K562 (cell line): ENCODE measurements around the gene POP5. TPM values are rescaled to one million over a fixed set of nuclear protein-coding genes. Genes with fewer than 3 reads are reported as not detected.
A peak's percentile ranks its signal among the peaks of the same experiment; 100 is the strongest.

Experiments
- CHCHD3 ChIP-seq: fragments of 250-450 bp; sonication (Bioruptor Pico); IDR thresholded peaks from 2 replicates; pipeline ENCODE4 v2.1.2; 2022; ENCODE audit warnings: mild to moderate bottlenecking
- CLOCK ChIP-seq: fragments of 250-450 bp; sonication (Bioruptor Pico); IDR thresholded peaks from 2 replicates; pipeline ENCODE4 v1.4.0; 2020; ENCODE audit warnings: mild to moderate bottlenecking, moderate library complexity, borderline replicate concordance
- GTF2A2 ChIP-seq: IDR thresholded peaks from 2 replicates; pipeline ENCODE4 v1.6.1; 2016; ENCODE audit warnings: mild to moderate bottlenecking, missing genetic modification characterization, missing compliant biosample characterization
- GTF2E2 ChIP-seq: fragments of 200-800 bp; sonication (Bioruptor generic); IDR thresholded peaks from 2 replicates; pipeline ENCODE4 v1.6.1; 2016; ENCODE audit warnings: missing genetic modification characterization, missing compliant biosample characterization
- IRF1 ChIP-seq: sonication (generic); formaldehyde crosslinking; IDR thresholded peaks from 2 replicates; pipeline ENCODE4 v1.8.0; 2022; ENCODE audit warnings: missing genetic modification reagents, mild to moderate bottlenecking, borderline replicate concordance
- LEF1 ChIP-seq: fragments of 450-650 bp; IDR thresholded peaks from 2 replicates; pipeline ENCODE4 v1.6.1; 2016; ENCODE audit warnings: mild to moderate bottlenecking
- MTF1 ChIP-seq: fragments of 250-450 bp; sonication (Bioruptor Pico); IDR thresholded peaks from 2 replicates; pipeline ENCODE4 v1.9.0; 2021; ENCODE audit warnings: moderate library complexity, mild to moderate bottlenecking, inconsistent platforms, borderline replicate concordance
- NFATC3 ChIP-seq: fragments of 450-650 bp; IDR thresholded peaks from 2 replicates; pipeline ENCODE4 v1.6.1; 2017; ENCODE audit warnings: mild to moderate bottlenecking
- NFIX ChIP-seq: fragments of 250-450 bp; sonication (Bioruptor Pico); IDR thresholded peaks from 2 replicates; pipeline ENCODE4 v1.4.0; 2020; ENCODE audit warnings: low read depth, mild to moderate bottlenecking, moderate library complexity
- POLR2G ChIP-seq: fragments of 200-400 bp; formaldehyde crosslinking; IDR thresholded peaks from 2 replicates; pipeline ENCODE4 v1.6.1; 2017; ENCODE audit warnings: low read depth, mild to moderate bottlenecking, antibody characterized with exemption, low read length, moderate library complexity
- RFX5 ChIP-seq: IDR thresholded peaks from 2 replicates; pipeline ENCODE4 v1.6.1; 2011; ENCODE audit warnings: low read depth, mild to moderate bottlenecking, improper control_type of control experiment, low read length
- STAT6 ChIP-seq: sonication (generic); formaldehyde crosslinking; IDR thresholded peaks from 2 replicates; pipeline ENCODE4 v1.8.1; 2023; ENCODE audit warnings: mild to moderate bottlenecking, missing genetic modification reagents
- TAF7 ChIP-seq: fragments of 450-650 bp; IDR thresholded peaks from 2 replicates; pipeline ENCODE4 v1.6.1; 2016; ENCODE audit warnings: missing genetic modification characterization, missing compliant biosample characterization
- TGIF2 ChIP-seq: sonication (generic); formaldehyde crosslinking; IDR thresholded peaks from 2 replicates; pipeline ENCODE4 v1.8.1; 2022; ENCODE audit warnings: mild to moderate bottlenecking, missing genetic modification reagents, moderate library complexity
- ZFP91 ChIP-seq: sonication (generic); formaldehyde crosslinking; IDR thresholded peaks from 2 replicates; pipeline ENCODE4 v1.8.0; 2022; ENCODE audit warnings: mild to moderate bottlenecking, missing genetic modification reagents
- ZNF282 ChIP-seq: sonication (generic); formaldehyde crosslinking; IDR thresholded peaks from 2 replicates; pipeline ENCODE4 v1.8.1; 2023; ENCODE audit warnings: missing genetic modification reagents
- ZNF3 ChIP-seq: fragments of 250-450 bp; sonication (Bioruptor Pico); IDR thresholded peaks from 2 replicates; pipeline ENCODE4 v1.5.0; 2021; ENCODE audit warnings: mild to moderate bottlenecking, moderate library complexity
- polyA plus RNA-seq, 8 experiments: library from polyadenylated mRNA; depleted of rRNA in 4 of 8; stranded (reverse) in 5 of 8; unstranded in 3 of 8; fragments of >200 nt; fragmentation: Nextera tagmentation in 2 of 8; fragmentation: Illumina TruSeq in 1 of 8; extraction: Ambion mirVana in 2 of 8; extraction: Trizol in 1 of 8; gene quantifications; 2 replicates each; pipeline versions ENCODE4 v1.2.1 to v1.2.3, GENCODE V29; 2011 to 2014; ENCODE audit warnings: inconsistent platforms in 1 of 8, missing spikeins in 1 of 8
- total RNA-seq, 7 experiments: library from RNA; depleted of rRNA in 6 of 7; stranded (reverse); fragments of >200 nt in 6 of 7; fragmentation: Illumina TruSeq in 2 of 7; extraction: Trizol in 2 of 7; gene quantifications; 2 replicates each; pipeline versions ENCODE4 v1.2.1 to v1.2.3, GENCODE V29; 2011 to 2021; ENCODE audit warnings: low replicate concordance in 1 of 7
- TF ChIP-seq, protein P1 (sequence below): sonication (generic); IDR thresholded peaks from 2 replicates; pipeline ENCODE4 v1.6.1; 2016

The POP5 gene
- total and polyA plus RNA-seq, 9 of the 15 experiments (the other 6 are each of a cell fraction or from before 2014, with no cell fraction given): 57.5 to 253 (median 73.8) TPM

GRCh38 chr12:120528861-120529525 is 52.2 kb downstream of the POP5 start, which contains the start of gene COQ5 (continued):
- TF ChIP-seq NFATC3 (no peak), STAT6 (CRISPR knock-in tag) (no peak), RFX5 (no peak), POLR2G (peak; percentile 98), TAF7 (tag) (peak; percentile 99), ZFP91 (CRISPR knock-in tag) (no peak), GTF2A2 (tag) (no peak), IRF1 (CRISPR knock-in tag) (no peak), CHCHD3 (CRISPR knock-in tag) (no peak), LEF1 (peak; percentile 46; the same call in 1 of the 2 replicates), MTF1 (CRISPR knock-in tag) (no peak), NFIX (no peak), ZNF3 (CRISPR knock-in tag) (no peak), TGIF2 (CRISPR knock-in tag) (no peak), CLOCK (CRISPR knock-in tag) (no peak), ZNF282 (CRISPR knock-in tag) (no peak), GTF2E2 (tag) (peak; percentile 76; the same call in 1 of the 2 replicates)
- TF ChIP-seq, protein P1, sequence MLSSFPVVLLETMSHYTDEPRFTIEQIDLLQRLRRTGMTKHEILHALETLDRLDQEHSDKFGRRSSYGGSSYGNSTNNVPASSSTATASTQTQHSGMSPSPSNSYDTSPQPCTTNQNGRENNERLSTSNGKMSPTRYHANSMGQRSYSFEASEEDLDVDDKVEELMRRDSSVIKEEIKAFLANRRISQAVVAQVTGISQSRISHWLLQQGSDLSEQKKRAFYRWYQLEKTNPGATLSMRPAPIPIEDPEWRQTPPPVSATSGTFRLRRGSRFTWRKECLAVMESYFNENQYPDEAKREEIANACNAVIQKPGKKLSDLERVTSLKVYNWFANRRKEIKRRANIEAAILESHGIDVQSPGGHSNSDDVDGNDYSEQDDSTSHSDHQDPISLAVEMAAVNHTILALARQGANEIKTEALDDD: 0 out of 2 replicates have a peak, but pooled peaks have one; percentile 12
